Erythroblast (primary cell): ENCODE data around the gene ZMYM4.
"Not testable (repeated sequence)": the region's sequence is repeated elsewhere in the genome, so short reads cannot be mapped to it uniquely, and the experiment has no call there.

ENCODE experiments used
- DNase-seq, 2 experiments: peaks; one replicate each; lab custom pipeline; 2025; lab: John Stamatoyannopoulos, UW
- GATA1 ChIP-seq: IDR thresholded peaks from 2 replicates; pipeline ENCODE4 v1.6.1; 2011; ENCODE audit warnings: low read depth, mild to moderate bottlenecking, control low read depth, low read length, moderate library complexity
- POLR2A ChIP-seq: IDR thresholded peaks from 2 replicates; pipeline ENCODE4 v1.6.1; 2011; ENCODE audit warnings: mild to moderate bottlenecking, low read length

The ZMYM4 gene

DNA sequence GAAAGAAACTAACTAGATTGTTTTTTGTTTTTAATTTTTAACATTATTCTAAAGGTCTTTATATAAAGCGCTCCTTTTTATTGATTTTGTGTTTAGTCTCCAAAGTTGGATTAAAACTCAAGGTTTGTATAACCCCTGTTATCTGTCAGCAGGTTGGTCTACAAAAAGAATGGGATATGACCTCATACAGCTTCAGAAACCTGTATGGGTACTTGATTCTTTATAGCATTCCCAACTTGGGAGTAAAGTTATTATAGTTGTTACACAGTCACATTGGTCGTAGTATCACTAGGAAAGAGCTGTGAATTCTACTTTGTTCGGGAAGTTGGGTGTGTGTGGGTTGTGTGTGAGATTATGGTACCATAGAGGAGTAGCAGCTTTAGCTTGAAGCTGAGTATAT is 52.4 kb downstream of the ZMYM4 start:
- no peak for DNase-seq
- TF ChIP-seq POLR2A (no peak), GATA1 (no peak)

DNA sequence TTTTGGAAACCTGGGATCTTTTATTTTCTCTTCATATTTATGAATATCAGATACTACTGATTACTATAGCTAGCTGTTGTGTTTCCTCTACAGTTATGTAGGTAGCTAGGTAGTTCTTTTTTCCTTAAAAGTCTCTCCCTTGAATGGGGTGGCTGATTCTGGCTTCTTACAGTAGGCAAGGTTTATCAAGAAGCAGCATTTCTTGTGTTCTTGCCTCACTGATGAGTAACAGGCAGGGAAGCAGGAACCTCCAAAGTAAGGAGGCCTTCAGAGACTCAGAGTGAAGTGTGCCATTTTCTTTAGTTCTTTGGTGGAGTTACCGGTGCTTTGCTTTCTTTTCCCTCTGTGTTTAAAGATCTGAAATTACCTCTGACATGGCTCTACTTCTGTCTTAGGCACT is 56.0 kb downstream of the ZMYM4 start:
- no peak for DNase-seq
- TF ChIP-seq POLR2A (no peak), GATA1 (no peak)

DNA sequence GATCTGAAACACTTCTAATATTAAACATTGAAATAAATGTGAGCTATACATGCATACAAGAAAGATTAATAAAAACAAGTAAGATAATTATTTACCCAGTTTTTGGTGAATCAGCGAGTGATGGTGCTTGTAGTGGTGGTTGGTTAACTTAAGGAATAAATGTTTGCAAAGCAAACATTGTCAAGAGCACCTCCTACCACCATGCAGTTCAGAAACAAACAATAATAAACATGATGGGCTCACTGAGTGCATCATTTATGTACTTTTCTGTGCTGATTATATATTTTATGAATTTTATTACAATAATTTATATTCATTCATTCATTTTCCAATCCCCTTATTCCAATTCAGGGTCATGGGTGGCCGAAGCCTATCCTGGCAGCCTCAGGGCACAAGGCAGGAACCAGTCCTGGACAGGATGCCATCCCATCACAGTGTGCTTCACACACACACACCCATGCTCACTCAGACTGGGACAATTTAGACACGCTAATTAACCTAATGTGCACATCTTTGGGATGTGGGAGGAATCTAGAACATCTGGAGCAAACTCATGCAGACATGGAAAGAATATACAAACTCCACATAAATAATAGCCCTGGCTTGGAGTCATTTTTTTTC is 57.8 kb downstream of the ZMYM4 start:
- no peak for DNase-seq
- TF ChIP-seq GATA1 = no peak
- no peak for TF ChIP-seq POLR2A

DNA sequence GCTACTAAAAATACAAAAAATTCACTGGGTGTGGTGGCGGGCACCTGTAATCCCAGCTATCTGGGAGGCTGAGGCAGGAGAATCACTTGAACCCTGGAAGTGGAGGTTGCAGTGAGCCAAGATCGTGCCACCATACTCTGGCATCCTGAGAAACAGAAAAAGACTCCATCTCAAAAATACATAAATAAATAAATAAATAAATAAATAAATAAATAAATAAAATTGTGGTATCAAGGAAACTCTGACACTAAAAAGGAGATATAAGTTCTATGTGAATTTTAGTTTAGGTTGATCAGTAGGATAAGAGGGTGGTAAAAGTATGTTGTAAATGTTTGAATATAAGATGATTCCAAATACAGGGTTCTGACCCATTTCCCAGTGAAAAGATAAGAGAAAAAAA is 63.1 kb downstream of the ZMYM4 start:
- not testable (repeated sequence) for DNase-seq

DNA sequence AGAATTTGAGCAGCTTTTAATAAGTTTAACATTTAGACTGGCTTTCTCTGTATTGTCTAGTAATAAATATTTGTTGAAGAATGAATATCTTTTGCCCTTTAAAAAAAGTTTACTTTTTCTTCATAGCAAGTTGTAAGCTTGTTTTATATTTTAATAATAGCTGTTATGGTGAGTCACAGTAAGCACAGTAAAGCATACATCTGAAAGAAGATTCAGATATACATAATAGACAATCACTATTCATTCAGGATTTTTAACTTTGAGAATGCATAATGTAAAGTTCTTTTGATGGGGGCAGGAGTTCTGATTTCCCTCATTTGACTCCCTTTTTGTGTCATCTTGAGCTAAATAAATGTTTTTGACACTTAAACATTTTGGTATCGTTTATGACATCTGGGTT is 66.0 kb downstream of the ZMYM4 start:
- TF ChIP-seq GATA1 (no peak), POLR2A (no peak)
- DNase-seq = no peak

DNA sequence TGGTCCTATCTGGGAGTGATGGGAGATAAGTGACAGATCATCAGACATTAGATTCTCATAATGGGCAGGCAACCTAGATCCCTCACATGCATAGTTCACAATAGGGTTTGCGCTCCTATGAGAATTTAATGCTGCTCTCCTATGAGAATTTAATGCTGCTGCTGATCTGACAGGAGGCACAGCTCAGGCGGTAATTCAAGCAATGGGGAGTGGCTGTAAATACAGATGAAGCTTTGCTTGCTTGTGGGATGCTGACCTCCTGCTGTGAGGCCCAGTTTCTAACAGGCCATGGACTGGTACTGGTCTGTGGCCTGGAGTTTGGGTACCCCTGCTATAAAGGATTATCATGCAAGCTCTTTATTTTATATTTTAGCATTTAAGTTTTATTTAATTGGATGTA is 72.0 kb downstream of the ZMYM4 start:
- no peak for TF ChIP-seq GATA1
- TF ChIP-seq POLR2A = no peak
- no peak for DNase-seq

DNA sequence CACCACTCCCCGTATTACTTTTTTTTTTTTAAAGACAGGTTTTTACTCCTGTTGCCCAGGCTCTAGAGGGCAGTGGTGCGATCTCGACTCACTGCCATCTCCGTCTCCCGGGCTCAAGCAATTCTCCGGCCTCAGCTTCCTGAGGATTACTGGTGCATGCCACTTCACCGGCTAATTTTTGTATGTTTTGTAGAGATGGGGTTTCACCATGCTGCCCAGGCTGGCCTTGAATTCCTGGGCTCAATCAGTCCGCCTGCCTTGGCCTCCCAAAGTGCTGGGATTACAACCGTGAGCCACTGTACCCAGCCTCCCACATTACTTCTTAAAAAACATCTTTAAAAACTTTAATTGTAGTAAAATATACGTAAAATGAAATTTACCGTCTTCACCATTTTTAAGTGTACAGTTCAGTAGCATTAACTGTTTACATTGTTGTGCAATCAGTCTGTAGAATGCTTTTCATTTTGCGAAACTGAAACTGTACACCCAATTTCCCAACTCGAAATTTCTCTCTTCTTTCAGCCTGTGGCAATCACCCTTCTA is 77.0 kb downstream of the ZMYM4 start:
- DNase-seq = no peak

DNA sequence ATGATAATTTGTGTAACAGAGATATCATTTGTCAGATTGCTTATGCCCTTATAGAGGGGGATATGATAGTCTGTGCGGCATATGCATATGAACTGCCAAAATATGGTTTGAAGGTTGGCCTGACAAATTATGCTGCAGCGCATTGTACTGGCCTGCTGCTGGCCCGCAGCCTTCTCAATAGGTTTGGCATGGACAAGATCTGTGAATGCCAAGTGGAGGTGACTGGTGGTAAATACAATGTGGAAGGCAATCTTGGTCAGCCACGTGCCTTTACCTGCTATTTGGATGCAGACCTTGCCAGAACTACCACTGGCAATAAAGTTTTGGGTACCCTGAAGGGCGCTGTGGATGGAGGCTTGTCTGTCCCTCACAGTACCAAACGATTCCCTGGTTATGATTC is 82.4 kb downstream of the ZMYM4 start:
- DNase-seq = no peak
- TF ChIP-seq GATA1 (no peak), POLR2A (no peak)

More for the DNA sequence above, 77.0 kb downstream of the ZMYM4 start:
- TF ChIP-seq POLR2A (no peak), GATA1 (no peak)

DNA sequence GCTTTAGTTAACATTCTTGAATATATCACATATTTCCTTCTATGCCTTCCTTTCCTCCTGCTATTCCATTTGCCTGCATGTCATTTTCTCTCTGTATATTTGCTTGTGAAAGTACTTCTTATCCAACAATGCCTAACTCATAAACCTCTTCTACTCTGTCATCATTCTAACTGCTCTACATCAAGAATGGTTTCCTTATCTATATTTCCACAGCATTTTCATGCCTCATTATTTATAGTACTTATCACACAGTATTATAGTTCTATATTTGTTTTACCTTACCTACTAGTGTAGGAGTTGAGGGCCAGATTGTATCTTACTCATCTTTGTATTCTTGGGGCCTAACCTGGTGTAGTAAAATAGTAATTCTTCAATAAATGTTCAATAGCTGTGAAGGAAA is 91.5 kb downstream of the ZMYM4 start:
- no peak for TF ChIP-seq GATA1
- no peak for TF ChIP-seq POLR2A
- no peak for DNase-seq

DNA sequence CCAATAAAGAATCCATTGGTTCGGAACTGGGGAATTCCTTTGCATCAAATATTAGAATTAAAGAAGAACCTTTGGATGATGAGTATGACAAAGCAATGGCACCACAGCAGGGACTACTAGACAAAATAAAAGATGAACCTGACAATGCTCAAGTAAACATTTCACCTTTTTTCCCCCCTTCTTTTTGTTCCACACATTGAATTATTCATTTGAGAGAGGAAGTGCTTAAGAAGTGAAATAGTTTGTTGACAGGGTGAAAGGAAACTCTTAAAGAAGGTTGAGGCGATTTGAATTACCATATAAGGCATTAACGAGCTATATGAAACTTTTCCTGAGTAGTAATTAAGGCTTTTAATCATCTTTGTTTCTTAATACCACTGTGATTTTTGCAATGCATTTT is 93.1 kb downstream of the ZMYM4 start:
- TF ChIP-seq POLR2A (no peak), GATA1 (no peak)

DNA sequence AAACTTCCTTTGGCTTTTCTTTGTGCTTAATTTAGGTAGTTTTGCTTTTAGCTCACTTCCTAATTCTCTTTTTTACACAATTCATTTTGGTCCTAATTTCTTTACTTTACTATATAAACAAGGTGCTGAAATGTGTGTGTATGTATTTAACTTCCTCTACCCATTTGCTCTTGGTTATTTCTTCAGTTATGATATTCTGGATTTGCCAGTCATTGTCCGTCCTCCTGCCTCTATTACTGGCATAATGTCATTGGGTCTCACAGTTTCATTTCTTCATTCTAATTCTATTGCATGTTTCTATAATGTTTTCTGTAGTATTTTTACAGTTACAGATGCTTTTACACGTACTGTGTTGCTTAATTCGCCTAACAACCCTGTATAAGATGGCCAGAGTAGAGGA is 96.2 kb downstream of the ZMYM4 start:
- TF ChIP-seq POLR2A = no peak
- no peak for TF ChIP-seq GATA1
- DNase-seq = no peak

More for the DNA sequence above, 93.1 kb downstream of the ZMYM4 start:
- no peak for DNase-seq

DNA sequence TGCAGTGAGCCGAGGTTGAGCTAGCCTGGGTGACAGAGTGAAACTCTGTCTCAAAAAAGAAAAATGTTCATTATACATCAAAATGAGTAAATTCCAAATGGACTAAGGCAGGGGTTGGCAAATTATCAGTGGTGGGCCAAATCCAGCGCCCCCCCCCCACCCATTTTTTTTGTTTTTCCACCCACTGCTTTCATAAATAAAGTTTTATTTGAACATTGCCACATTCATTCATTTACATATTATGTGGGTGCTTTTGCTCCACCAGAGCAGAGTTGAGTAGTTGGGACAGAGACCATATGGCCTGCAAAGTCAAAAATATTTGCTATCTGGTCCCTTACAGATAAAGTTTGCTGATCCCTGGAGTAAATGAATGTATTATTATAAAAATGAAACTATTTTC is 99.4 kb downstream of the ZMYM4 start:
- TF ChIP-seq POLR2A (no peak), GATA1 (no peak)
- DNase-seq = no peak

DNA sequence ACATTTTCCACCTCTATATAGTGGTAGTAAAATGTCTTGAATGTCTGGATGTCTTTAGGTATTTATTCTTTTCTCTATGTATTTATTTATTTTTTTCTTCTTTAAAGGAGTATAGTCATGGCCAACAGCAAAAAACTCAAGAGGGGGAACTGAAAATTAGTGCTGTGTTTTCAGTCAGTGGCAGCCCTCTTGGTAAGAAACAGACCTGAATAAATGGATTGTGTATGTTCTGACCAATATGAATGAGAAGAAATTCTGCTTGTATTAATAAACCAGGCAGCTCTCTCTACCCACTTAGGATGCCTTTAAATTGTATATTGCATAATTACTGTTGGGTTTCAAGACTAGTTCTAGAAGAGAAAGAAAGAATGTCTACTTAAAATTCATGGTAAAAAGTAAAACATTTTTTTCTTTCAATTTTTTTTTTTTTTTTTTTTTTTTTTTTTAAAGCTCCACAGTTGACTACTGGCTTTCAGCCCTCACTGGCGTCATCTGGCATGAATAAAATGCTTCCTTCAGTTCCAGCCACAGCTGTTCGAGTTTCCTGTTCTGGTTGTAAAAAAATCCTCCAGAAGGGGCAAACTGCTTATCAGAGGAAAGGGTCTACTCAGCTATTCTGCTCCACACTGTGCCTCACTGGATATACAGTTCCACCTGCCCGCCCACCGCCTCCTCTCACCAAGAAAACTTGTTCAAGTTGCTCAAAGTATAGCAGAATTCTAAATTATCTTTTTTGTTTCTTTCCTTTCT is 101.6 kb downstream of the ZMYM4 start:
- DNase-seq = peak in 1 of 2 experiments; percentile 6
- TF ChIP-seq POLR2A (no peak), GATA1 (no peak)

DNA sequence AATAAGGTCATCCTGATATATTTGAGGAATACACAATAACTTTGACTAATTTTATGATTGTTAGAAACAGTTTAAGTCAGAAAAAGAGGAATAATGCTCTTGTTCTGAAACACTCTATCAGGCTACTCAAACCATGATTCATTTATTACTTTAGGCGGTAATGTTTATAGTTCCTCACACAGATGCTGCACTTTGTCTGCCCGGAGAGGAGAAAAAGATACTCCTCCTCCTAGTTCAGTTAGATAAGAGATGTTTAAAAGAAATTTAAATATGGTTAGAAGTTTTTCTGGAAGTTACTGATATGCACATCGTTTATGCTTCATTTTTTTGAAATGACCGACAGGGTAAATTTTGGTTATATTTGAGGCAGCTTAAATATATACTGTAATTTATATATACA is 103.0 kb downstream of the ZMYM4 start:
- DNase-seq = no peak
- TF ChIP-seq POLR2A (no peak), GATA1 (no peak)
